SU-DHL-6 (cell line): Measurements from ENCODE around the gene TSHZ2.
"Not testable (repeated sequence)": the region's sequence is repeated elsewhere in the genome, so short reads cannot be mapped to it uniquely, and the experiment has no call there.

Source experiments
- H2AFZ ChIP-seq: fragments of 200-600 bp; sonication (generic); 2 replicates; pipeline ENCODE4 v1.6.1; 2014; ENCODE audit warnings: low read depth, mild to moderate bottlenecking, moderate library complexity, mixed read lengths, antibody characterized with exemption, low read length; ENCODE audit not compliant: severe bottlenecking
- H3F3A ChIP-seq: fragments of 200-600 bp; shearing (Covaris generic); 2 replicates; pipeline ENCODE4 v1.6.0; 2016; ENCODE audit warnings: antibody characterized with exemption, mild to moderate bottlenecking; ENCODE audit not compliant: insufficient read depth
- H3K27ac ChIP-seq: fragments of 200-600 bp; sonication (generic); 2 replicates; pipeline ENCODE4 v1.5.1; 2016; ENCODE audit warnings: low read depth, mild to moderate bottlenecking, low read length, moderate library complexity, mixed read lengths
- H3K27me3 ChIP-seq: fragments of 200-600 bp; sonication (generic), shearing (Covaris generic); 2 replicates; pipeline ENCODE4 v1.6.0; 2014; ENCODE audit warnings: mild to moderate bottlenecking, low read length
- H3K36me3 ChIP-seq: fragments of 200-600 bp; sonication (generic); 2 replicates; pipeline ENCODE4 v1.6.1; 2014; ENCODE audit warnings: mild to moderate bottlenecking, low read length, mixed read lengths
- H3K4me2 ChIP-seq: fragments of 300-600, 200-600 bp; shearing (Covaris generic), sonication (generic); 2 replicates; pipeline ENCODE4 v1.6.0; 2014; ENCODE audit warnings: low read length, low read depth, mild to moderate bottlenecking; ENCODE audit not compliant: poor library complexity, severe bottlenecking
- H3K4me3 ChIP-seq: fragments of 200-600 bp; sonication (generic); 2 replicates; pipeline ENCODE4 v1.5.1; 2014; ENCODE audit warnings: antibody characterized with exemption, low read length, mild to moderate bottlenecking, mixed read lengths; ENCODE audit not compliant: insufficient read depth, poor library complexity, severe bottlenecking
- H3K79me2 ChIP-seq: fragments of 200-600 bp; sonication (generic); 2 replicates; pipeline ENCODE4 v1.6.1; 2014; ENCODE audit warnings: mild to moderate bottlenecking, low read length, moderate library complexity; ENCODE audit not compliant: insufficient read depth
- H3K9ac ChIP-seq: fragments of 200-600 bp; sonication (generic); 2 replicates; pipeline ENCODE4 v1.7.0; 2014; ENCODE audit warnings: mild to moderate bottlenecking, low read length
- H3K9me2 ChIP-seq: fragments of 200-600 bp; sonication (generic); replicated peaks from 2 replicates; pipeline ENCODE4 v1.6.1; 2014; ENCODE audit warnings: low read length; ENCODE audit not compliant: insufficient read depth
- H3K9me3 ChIP-seq: fragments of 200-600 bp; sonication (generic); 2 replicates; pipeline ENCODE4 v1.6.1; 2014; ENCODE audit warnings: low read length, mixed read lengths; ENCODE audit not compliant: insufficient read depth
- H4K20me1 ChIP-seq: fragments of 200-600 bp; sonication (generic); 2 replicates; pipeline ENCODE4 v1.6.1; 2014; ENCODE audit warnings: low read depth, mild to moderate bottlenecking, antibody characterized with exemption, low read length, moderate library complexity, mixed read lengths
- CTCF ChIP-seq: fragments of 200-600 bp; sonication (generic); IDR thresholded peaks from one replicate; pipeline ENCODE4 v1.5.1; 2017; ENCODE audit warnings: antibody characterized with exemption, mild to moderate bottlenecking, low read length, moderate library complexity; ENCODE audit not compliant: insufficient read depth, poor library complexity, severe bottlenecking
- EZH2phosphoT487 ChIP-seq: fragments of 200-600 bp; sonication (generic), shearing (Covaris generic); conservative IDR thresholded peaks from 2 replicates; pipeline ENCODE4 v1.6.1; 2018; ENCODE audit warnings: mild to moderate bottlenecking, antibody characterized with exemption, low read length, moderate library complexity, mixed read lengths

Gene TSHZ2

DNA sequence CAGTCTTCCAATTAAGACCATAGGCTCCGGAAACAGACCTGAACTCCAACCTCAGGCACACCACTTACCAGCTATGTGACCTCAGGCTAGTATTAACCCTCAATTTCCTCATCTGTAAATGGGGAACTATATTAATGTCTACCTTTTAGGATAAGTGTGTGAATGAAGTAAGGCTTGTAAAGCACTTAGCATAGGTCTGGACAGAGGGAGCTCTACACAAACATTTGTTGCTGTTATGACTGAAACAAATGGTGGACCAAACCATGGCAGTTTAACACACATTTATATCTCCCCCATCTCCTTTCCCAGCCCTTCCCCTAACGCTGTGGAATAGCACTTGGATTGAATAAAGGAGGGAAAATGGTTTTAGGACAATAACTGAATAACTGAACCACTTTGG, 48.7 kb downstream of the TSHZ2 start:
- Histone ChIP-seq H4K20me1 (no peaks in the 10 kb centered on the region), H3K27ac (no peak overlapping the region), H3K4me3 (no peak overlapping the region), H3K79me2 (no peaks in the 10 kb centered on the region), H3F3A (no peaks in the 10 kb centered on the region), H3K9ac (no peak overlapping the region), H3K27me3 (no peaks in the 10 kb centered on the region), H3K36me3 (no peaks in the 10 kb centered on the region), H2AFZ (no peak overlapping the region), H3K9me3 (no peaks in the 10 kb centered on the region), H3K4me2 (no peak overlapping the region), H3K9me2 (no peaks in the 10 kb centered on the region)
- TF ChIP-seq EZH2phosphoT487 (no peak), CTCF (no peak)

DNA sequence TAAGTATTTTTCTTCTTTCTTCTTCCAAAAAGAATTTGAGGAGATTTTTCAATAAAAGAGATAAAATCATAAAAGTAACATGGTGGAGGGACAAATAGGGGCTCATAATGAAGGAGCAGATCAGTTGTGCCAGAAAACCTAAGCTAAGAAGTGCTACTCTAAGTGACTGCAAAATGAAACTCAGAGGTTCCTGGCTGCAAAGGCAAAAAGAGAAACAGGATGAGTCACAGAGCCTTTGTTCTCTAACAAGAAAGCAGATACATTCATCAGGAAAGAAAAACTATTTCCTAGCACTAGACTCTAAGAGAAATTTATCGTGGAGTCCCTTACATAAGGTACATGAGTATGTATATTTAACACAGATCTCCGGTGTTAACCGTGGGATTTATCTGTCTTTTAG, 49.8 kb downstream of the TSHZ2 start:
- H3F3A ChIP-seq, result no peaks in the 10 kb centered on the region
- no peaks in the 10 kb centered on the region for H3K27me3 ChIP-seq
- no peaks in the 10 kb centered on the region for H3K9me2 ChIP-seq
- H4K20me1 ChIP-seq, result no peaks in the 10 kb centered on the region
- H3K9ac ChIP-seq, result peak overlapping the region; percentile 35
- H3K27ac ChIP-seq, result peak overlapping the region; percentile 12; the same call in 1 of the 2 replicates
- no peaks in the 10 kb centered on the region for H3K79me2 ChIP-seq
- H3K4me3 ChIP-seq, result peak overlapping the region; percentile 28
- peak overlapping the region; percentile 59 for H3K4me2 ChIP-seq
- no peaks in the 10 kb centered on the region for H3K36me3 ChIP-seq
- peak overlapping the region; percentile 71 for H2AFZ ChIP-seq
- TF ChIP-seq CTCF (no peak), EZH2phosphoT487 (no peak)
- H3K9me3 ChIP-seq, result no peaks in the 10 kb centered on the region

DNA sequence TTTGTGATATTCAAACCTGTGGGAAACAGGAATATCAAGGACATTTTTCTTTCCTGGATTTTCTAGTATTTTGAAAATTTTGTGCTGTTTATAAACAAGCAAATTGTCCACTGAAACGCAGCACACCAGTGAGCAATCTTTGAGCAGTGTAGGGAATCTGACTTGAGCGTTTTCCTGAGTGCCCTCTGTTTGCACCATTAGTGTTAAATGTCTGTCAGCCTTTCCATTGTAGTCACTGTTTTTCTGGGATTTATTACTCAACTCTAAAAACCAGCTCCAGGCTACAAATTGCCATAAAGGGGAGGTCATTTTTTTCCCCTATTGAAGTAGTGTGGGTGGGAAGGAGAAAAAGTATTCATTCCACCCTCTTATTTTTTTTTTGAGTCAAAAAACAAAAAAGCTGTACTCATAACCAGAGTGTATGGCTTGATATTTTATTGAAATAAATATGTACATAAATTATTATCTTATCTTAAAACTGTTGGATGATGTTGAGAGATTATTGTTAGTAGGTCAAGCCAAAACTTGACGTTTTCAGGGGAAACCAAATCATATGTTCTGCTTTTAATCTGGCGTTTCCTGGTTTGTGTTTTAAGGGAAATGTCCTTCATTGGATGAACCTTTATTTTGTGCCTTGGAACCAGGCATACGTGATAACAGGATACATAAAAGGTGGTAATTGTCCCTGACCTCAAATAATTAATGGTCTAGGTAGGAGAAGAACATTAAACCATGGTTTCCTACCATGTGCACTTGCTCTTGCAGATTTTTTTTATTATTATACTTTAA, 51.8 kb downstream of the TSHZ2 start:
- no peak for TF ChIP-seq CTCF
- no peak for TF ChIP-seq EZH2phosphoT487
- Histone ChIP-seq H4K20me1 (no peaks in the 10 kb centered on the region), H3K4me2 (no peak overlapping the region), H3F3A (no peaks in the 10 kb centered on the region), H2AFZ (peak overlapping the region; percentile 10), H3K27me3 (no peaks in the 10 kb centered on the region), H3K36me3 (no peaks in the 10 kb centered on the region), H3K9me2 (no peaks in the 10 kb centered on the region), H3K79me2 (no peaks in the 10 kb centered on the region), H3K9me3 (no peaks in the 10 kb centered on the region), H3K9ac (no peak overlapping the region), H3K27ac (no peak overlapping the region), H3K4me3 (no peak overlapping the region)

GRCh38 chr20:53024653-53025052, 52.5 kb downstream of the TSHZ2 start:
- not testable (repeated sequence) for H3F3A ChIP-seq, H3K4me2 ChIP-seq, H4K20me1 ChIP-seq, H3K9ac ChIP-seq, H3K79me2 ChIP-seq, H3K27ac ChIP-seq, H3K9me3 ChIP-seq, H3K4me3 ChIP-seq, H3K36me3 ChIP-seq, H3K27me3 ChIP-seq, H2AFZ ChIP-seq, H3K9me2 ChIP-seq
